SW 1271 (cell line): Measurements from ENCODE around the gene RPS6KA2.

Experiments
- DNase-seq, 2 experiments: peaks; one replicate each; lab custom pipeline; 2025; lab: John Stamatoyannopoulos, UW

RPS6KA2 gene

DNA sequence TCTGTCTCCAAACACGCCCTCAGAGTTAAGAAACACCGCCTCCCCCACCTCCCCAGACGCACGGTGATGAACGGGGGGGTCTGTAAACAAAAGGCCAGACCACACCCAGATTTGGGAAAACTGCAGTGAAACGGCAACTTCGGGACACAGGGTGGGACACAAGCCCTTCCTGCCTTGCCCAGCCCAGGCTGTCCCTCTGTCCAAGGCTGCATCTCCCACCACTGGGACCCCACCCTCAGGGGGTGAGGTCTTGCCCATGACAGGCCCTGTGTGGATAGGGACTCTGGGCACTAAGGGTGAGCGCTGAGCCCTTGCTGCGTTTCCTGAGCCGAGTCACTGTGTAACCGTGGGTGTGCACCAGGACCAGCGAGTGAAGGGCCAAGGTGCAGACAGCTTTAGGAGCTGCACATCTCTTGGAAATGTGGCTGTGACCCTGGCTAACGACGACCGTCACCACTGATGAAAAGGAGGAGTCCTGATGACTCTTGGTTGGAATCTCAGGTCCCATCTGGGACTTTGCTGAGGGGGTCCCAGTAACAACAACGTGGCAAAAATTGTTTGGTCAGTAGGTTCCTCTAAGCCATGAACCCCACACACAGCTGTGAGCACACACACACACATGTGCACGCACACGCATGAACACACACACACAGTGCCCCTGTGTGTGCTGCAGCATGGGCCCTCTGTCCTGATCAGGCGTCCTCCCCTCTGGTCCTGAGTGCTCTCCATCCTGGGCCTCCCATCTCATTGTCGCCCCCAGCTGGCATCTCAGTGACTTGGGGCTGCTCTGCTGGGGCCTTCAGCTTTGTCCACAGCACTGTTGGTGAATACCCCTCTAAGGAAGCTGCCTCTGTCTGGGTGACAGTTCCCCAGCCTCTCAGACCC is 141.2 kb downstream of the RPS6KA2 start:
- no peak for DNase-seq

DNA sequence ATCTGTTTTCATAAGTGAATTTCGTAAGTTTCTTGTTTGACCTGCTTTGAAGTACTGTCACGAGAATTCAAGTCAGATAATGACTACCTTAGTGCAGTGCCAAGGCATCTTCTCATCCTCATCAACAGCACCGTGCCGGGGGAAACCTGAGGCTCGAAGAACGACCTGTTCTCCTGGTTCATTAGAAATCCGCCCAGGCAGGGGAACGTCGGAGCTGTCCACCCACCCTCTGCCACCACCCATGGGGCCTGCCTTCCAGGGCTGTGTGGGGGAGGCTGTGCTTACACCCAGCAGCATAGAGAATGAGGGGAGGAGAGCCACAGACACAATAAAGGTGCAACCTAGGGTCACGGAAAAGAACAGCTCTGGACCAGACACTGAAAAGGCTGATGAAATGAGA is 142.2 kb downstream of the RPS6KA2 start:
- DNase-seq, result no peak

DNA sequence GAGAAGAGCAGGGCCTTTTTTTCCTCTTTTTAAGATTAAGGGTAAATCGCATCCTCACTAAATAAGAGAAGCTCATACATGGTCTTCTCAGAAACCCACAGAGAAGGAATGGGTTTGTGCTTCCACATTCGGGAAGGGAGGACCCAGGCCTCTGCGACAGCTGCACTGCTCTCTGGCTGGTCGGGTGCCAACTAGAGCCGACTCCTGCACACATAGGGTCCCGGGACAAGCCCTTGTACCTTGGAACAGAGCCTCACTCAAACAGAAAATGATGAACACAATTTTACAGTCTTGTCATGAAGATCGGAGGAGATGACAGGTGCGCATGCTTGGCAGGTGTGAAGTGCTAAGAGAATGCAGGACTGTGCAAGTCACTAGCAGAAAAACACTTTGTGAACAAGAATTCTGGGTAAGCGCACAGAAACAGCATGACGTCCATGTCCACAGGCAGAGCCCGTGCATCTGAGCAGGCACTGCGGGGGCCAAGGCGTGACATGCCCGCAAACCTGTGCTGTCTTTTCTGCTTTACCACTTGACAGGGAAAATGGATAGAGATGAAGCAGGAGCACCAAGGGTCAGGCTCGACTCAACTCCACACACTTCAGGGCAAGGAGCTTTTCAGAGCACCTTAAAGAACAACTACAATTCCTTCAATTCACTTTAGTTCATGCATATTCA is 143.3 kb downstream of the RPS6KA2 start:
- no peak for DNase-seq

DNA sequence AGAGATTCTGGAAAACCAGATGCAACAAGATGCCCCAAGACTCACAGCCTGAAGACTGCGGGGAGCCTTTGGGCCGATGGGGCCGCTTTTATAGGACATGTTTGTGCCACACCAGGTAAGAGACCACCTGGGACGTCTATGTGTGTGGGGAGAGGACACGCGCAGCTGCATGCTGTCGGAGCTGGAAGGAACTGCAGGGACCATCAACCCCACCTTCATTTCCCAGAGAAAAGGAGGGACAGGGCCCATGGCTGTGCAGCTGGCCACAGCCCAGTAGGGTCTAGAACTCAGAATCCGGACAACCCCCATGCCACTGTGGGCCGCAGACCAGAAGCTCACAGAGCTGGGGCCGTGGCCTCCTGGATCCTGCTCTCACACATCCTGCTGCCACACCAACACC is 144.0 kb downstream of the RPS6KA2 start:
- no peak for DNase-seq

DNA sequence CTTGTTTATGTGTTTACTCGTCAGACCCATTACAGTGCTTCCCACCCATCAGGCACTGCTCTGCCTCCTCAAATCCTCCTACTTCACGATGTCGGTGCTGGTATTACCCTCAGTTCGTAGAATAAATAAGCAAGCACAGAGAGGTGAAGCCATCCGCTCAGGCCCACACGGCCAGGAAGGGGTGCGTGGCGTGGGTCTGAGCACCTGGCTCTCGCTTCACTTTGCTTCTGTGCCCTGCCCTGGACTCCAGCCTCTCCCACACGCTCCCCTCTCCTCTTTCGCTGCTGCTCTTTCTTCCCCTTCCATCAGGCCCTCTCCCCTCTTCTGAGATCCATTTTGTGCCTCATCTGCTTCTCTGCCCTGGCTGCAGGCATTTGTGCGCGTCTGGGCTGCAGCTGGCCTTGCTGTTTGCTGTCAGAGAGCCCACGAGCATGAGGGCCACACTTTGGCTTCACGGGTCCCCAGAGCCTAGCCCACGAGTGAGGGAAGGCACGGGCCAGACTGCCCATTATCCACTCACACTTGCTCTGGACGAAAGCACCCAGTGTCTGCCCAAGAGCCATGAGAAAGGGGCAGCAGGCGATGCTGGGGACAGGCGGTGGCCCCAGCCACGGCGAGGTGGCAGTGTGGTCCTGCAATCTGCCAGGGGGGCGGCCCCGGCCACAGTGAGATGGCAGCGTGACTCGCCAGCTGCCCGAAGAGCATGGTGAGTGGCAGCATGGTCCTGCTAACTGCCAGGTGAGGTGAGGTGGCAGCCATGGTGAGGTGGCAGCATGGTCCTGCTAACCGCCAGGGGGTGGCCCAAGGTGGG is 148.1 kb downstream of the RPS6KA2 start:
- no peak for DNase-seq

DNA sequence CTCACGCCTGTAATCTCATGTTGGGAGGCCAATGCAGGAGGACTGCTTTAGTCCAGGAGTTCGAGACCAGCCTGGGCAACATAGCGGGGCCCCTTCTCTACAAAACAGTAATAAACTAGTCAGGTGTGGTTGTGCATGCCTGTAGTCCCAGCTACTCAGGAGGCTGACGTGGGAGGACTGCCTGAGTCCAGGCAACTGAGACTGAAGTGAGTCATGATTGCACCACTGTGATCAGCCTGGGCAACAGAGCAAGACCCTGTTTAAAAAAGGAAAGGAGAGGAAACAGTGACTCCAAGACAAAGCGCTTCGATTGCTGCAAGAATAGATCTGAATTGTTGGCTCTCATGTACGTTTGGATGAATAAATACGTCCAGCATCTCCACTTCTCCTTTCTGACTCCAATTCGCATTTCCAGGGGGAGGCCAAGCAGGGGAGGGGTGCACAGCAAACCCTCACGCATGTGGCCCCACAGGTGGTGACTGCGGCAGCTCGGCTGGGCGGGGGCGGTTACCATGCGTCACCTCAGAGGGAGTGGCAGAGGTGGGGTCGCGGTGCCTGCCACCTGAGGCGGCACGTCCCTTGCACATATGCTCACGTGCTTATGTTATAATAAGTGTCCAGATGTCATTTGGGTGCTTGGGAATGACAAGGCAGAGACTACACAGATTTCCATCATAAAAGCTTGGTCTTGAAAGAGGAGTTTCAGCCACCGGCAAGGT is 149.2 kb downstream of the RPS6KA2 start:
- DNase-seq, result no peak

DNA sequence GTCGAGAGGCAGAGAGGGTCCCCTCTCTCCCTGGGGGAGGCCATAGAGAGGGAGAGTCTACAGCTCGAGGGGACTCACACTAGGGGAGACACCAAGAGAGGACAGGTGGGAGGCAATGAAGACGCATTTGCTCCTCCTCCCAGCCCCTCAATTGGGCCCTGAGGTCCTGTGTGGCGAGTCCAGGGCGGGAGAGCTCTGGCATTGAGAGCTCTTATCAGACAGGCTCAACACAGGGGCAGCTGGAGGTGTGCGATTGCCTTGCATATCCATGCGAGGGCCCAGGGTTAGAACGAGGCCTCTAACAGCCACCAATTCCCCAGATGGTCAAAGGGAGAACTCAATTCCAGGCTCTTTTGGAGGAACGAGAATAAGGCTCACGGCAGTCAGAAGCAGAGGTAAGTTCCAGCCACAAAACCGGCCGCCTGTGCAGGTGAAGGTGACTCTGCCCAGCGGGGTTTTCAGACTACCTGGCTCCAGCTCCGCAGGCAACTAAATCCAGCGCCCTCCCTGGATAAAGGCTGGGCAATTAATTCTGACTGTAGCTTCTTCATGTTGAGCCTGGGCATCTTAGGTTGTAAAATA is 150.3 kb downstream of the RPS6KA2 start:
- DNase-seq, result no peak

DNA sequence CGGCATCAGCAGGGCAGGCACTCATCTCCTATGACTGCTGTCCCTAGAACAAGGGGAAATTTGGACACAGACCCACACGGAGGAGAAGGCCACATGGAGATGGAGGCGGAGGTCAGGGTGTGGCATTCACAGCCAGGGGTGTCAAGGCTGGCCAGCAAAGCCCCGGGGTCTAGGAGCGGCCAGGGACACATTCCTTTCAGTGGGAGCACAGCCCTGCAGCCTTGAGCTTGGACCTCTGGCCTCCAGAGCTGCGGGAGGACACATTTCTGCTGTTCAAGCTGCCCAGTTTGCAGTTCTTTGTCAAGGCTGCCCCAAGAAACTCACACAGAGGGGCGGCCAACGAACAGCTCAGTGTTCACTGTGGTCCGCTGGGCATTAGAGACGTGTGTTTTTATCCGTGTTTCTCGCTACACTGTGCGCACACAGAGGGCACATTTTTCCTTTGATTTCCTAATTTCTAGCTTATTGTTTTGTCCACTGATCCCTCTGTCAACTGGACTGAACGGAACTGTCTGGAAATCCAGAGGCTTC is 150.9 kb downstream of the RPS6KA2 start:
- DNase-seq, result no peak

DNA sequence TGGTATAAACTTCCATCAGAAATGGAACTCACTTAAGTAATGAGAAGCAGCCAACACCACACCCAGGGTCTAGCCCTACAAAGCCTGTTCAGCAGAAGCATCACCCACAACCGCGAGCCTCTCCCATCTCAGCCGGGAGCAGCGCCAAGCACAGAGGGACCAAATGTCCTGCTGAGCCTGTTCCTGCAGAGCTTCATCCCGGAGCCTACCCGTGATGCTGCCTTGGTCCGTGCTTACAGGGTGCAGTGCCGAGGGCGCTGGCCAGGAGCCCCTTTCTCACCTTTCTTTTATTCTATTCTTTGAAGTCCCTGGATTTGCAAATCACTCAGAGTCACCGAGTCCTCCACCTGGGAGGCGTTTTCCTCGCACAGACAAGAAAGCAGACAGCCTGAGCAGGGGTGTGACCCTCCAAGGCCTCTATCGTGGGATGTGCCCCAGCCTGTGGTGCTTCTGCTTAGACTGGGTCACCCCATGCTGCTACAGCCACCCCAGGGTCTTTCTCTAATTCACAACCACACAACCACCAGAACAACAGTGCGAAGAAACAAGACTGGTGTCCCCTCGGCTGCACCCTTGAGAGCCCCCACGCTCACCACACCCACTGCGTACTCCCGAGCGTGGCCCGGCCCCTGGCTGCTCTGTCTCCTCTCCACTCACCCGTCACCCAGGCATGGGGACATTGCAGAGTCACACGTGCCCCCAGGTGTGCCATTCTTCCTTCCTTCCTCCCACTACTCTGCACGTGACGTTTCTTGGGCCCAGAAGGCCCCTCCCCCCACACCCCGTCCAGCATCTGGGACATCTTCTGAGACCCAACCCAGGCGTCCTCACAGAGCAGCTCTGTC is 152.1 kb downstream of the RPS6KA2 start:
- DNase-seq, result no peak

DNA sequence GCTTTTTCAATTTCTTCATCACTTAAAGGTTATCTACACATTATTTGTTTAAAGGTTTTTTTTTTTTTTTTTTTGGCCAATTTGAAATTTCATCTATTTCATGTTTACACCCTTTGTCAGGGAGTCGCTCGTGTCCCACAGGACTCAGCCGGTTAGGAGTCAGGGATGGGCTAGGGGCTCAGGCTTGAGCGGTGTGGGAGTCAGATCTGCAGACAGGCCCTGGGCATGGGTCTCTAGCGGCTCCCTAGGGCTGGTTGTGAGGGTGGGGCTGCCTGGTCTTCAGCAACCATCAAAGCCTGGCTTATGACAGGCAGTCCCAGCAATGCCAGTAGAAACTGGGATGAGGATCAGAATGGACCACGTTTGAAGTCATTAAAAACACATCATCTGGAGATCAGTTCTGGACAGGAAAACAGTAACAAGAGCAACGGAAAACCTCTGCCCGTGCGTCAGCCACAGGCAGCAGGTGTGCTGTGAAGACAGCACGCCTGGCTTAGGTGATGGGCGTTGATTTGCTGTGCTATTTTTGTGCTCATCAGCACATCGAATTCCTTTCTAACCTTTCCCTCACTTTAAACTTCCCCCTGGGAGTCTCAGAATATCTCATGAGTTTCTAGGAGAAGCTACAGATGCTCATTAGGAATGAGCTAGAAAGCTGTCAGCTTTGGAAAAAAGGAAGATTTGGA is 153.0 kb downstream of the RPS6KA2 start:
- no peak for DNase-seq

DNA sequence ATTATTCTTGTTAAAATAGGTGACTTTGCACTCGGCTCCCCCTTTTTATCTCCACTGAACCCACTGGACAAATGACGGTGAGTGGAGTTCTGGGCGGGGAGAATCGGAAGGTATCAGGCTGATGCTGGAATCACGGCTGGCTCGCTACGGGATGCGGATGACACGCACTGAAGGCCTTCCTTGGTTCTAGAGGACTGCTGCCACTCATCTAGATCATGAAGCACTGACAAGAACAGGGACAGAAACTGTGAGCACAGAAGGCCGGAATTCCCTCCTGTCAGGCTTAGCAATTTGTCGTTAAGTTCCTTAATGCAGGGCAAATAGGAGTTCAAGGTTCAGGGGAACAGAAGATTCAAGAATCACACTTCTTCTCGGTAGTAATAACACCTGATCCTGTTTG is 154.4 kb downstream of the RPS6KA2 start:
- DNase-seq, result no peak

DNA sequence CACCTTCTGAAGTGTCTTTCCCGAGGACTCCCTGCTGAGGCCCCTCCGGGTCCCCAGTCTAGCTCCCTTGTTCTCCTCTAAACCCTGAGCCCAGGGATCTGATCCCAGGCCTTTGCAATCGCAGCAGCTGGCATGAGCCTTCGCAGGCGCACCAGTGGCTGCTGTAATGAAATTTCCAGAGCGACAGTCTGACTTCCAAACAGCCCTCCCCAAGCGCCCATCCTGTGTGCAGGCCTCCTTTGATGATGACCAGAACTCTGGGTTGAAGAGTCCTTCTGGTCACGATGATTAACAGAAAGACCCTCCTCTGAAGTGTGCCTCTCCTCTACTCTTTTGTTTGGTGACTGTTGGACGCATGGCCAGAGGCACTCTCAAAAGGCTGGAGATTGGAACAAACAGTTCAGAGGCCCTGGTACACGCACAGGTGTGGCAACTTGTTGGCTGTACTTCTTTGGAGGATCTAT is 155.2 kb downstream of the RPS6KA2 start:
- no peak for DNase-seq

DNA sequence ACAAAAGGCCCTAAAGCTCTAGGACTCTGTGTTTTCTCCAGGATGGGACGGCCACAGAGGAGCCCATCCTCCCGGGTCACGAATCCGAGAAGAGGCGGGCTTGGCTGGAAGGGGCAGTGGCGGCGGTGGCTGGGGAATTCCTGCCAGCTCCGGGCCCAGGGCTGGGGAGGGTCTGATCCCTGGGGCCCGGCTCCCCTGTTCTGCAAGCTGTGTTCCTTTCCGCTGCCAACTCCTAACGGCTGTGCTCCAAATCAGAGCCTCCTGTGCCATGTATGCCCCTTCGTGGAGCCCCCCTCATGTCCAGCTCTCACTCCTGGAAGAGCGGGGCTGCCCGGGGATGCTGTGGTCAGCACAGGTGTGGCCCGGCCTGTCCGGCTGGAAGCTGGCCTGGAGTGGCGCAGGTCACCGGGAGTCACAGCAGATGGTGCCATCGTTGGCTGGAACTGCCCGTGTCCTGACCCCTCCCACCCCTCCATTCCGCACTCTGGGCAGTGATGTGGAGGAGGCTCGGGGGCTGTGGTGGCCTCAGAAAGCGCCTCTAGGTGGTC is 156.1 kb downstream of the RPS6KA2 start:
- DNase-seq, result no peak

DNA sequence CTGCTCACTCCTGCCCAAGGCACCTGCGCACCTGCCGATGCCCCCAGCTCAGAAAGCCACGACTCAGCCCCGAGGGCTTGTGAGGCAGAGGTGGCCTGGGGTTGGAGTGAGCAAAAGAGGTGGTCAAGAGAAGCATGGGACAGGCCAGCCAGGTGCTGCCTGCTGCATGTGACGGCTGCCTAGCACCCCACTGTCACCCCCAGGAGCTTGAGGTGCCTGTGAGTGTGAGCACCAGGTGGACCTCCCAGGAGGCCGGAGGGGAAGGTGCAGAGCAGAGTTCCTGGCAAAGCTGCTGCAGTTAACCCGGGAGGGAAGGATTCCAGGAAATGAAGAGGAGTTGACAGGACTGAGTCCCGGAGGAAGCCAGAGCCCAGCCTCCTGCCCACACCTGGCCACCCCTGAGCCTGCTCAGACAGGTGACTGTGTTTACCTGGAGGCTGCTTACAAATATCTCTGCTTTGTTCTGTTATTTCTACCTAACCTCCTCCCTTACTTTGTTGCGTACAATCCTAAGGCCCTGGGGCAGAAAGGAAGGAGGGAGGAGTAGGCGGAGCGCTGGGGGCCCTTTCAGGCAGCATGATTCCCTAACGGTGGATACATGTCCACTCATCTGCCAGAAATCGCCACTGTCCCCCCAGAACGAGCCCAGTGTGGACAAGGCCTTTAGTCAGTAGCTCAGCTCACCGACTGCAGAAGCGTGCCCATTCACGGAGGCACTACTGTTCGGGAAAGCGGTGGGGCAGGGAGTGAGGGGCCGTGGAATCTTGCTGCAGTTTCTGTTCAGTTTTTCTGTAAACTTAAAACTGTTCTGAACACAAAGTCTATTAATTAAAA is 156.8 kb downstream of the RPS6KA2 start:
- DNase-seq, result no peak

DNA sequence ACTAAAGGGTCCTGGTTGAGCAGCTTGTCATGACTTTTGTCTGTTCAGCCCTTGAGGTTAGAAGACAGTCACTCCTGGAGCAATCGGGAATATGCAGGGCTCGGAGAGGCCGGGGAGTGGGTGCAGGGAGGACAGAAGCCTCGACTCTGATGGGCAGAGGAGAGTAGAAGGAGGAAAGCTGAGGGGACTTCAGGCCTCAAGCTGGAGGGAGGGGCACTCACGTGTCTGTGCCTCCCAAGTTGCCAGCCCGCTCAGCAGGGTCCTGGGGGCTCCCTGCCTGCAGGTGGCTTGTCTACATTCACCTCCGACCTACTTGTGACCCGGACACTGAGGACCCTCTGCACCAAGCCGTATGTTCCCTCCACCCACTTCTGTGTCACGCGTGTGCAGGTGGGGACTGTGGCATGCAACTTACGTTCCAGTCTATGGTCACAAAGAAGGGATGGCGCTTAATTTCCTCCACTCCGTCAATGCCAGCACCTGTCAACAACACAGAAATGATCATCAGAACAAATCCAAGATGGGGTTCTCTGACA is 157.6 kb downstream of the RPS6KA2 start:
- no peak for DNase-seq

DNA sequence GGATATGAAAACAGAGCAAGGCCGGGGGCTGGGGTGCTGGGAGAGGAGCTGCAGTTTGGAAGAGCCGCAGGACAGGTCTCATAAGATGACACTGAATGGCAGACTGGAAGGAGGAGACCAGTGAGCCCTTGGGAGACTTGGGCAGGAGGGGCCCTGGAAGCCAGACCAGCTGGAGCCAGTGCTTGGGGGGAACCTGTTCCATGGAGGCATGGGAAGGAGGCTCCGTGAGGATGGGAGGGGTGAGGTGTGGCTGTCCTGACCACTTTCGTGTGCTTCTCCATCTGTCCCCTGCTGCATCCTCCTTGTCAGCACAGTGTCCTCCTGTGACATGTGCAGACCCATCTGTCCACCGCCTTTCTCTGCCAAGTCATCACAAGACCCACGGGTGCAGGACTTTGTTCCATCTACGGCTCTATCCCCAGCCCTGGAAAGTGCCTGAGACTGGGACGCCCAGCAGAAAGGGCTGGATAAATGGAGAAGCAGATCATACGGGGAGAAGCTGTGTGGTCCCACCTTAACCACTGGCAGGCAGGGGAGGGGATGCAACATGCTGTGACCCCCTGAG is 159.5 kb downstream of the RPS6KA2 start:
- no peak for DNase-seq

DNA sequence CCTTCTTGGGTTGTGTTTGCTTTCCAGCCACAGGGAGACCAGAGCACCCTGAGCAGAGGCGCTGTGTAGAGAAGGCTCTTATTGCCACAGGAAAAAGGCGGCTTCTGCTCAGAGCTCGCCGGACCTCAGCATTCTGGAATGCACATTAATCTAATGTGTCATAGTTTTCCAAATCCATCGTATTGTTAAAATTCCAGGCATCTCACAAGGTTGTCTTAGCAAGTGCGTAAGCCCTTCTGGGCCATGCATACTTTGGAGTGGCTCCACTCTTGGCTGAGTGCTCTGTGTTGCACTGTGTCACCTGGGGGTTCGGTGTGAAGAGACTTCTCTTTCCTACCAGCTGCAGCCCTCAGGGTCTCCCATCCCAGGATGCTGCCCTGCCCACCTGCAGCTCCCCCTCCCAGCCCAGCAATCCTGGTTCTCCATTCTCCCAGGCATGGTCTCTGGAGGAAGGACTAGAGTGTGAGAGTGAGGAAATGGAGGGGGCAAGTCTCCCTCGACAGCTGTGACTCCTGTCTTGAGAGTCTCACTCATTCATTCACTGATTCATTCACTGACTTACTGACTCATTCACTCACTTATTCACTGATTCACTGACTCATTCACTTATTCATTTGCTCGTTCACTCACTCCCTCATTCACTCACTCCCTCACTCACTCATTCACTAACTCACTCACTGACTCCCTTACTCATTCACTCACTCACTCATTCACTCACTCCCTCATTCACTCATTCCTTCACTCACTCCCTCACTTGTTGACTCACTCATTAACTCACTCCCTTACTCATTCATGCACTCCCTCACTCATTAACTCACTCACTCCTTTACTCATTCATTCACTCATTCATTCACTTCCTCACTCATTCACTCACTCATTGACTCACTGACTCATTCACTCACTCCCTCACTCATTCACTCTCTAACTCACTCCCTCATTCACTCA is 160.6 kb downstream of the RPS6KA2 start:
- DNase-seq, result peak; percentile 39 to 59
